Heart right ventricle (tissue), 16 donors: ENCODE results near the gene TPST2. TPM values are rescaled to one million over a fixed set of nuclear protein-coding genes. Genes with fewer than 3 reads are reported as not detected.

Experiments used
- ATAC-seq, 8 donors: fragments of 200-7000 bp; cut with Tn5 transposase; one replicate each; pipeline ENCODE4 v1.9.1; 2020; ENCODE audit warnings: mild to moderate bottlenecking in 8 of 8, moderate library complexity in 8 of 8, moderate number of reproducible peaks in 1 of 8
- DNase-seq, 2 donors: peaks; one replicate each; pipeline ENCODE4 v3.0.0-alpha.2; 2020
- H3K27ac ChIP-seq, 10 donors: fragments of 200-600 bp; sonication (generic) in 2 of 10; one replicate each; pipeline versions ENCODE4 v1.5.0 to v1.8.0; 2020 to 2022; ENCODE audit warnings: mild to moderate bottlenecking in 3 of 10
- H3K27me3 ChIP-seq, 7 donors: fragments of 200-600 bp; one replicate each; pipeline ENCODE4 v1.8.0; 2021 to 2022; ENCODE audit warnings: mild to moderate bottlenecking in 2 of 7
- H3K36me3 ChIP-seq, 9 donors: fragments of 200-600 bp; sonication (generic) in 1 of 9; one replicate each; pipeline versions ENCODE4 v1.5.0 to v1.8.0; 2020 to 2022; ENCODE audit warnings: mild to moderate bottlenecking in 2 of 9
- H3K4me1 ChIP-seq, 9 donors: fragments of 200-600 bp; sonication (generic) in 1 of 9; one replicate each; pipeline versions ENCODE4 v1.5.0 to v1.8.0; 2020 to 2022; ENCODE audit warnings: mild to moderate bottlenecking in 4 of 9
- H3K4me3 ChIP-seq, 10 donors: fragments of 200-600 bp; sonication (generic) in 2 of 10; one replicate each; pipeline versions ENCODE4 v1.5.0 to v1.8.0; 2020 to 2022; ENCODE audit warnings: mild to moderate bottlenecking in 7 of 10, moderate library complexity in 2 of 10
- H3K9me3 ChIP-seq, 11 donors: fragments of 200-600 bp in 10 of 11; sonication (generic) in 2 of 11; one replicate each; pipeline versions ENCODE4 v1.5.0 to v1.8.0; 2013 to 2022; ENCODE audit warnings: mild to moderate bottlenecking in 2 of 11, control low read depth in 1 of 11, moderate library complexity in 1 of 11
- CTCF ChIP-seq, 9 donors: fragments of 200-600 bp; sonication (generic) in 2 of 9; IDR thresholded peaks; one replicate each; pipeline versions ENCODE4 v1.5.0 to v1.8.0; 2021 to 2022; ENCODE audit warnings: antibody characterized with exemption in 9 of 9, mild to moderate bottlenecking in 5 of 9, moderate library complexity in 1 of 9
- WGBS, 2 donors: extraction: QIAGEN DNeasy Blood & Tissue Kit; methylation state at CpG; one replicate each; pipeline ENCODE4 v1.1.7; 2013; ENCODE audit warnings: inconsistent platforms in 1 of 2; 5-methylcytosine and 5-hydroxymethylcytosine counted together
- intact Hi-C, 10 donors: fragments of 100-400 bp; cut with DNase I; formaldehyde crosslinking; loops; one replicate each; pipeline versions ENCODE4 v1.11.1 to v1.14.2; 2022
- polyA plus RNA-seq, 2 donors: library from polyadenylated mRNA; stranded (reverse); fragments of 200-250 nt; gene quantifications; one replicate each; pipeline ENCODE4 v1.2.3, GENCODE V29; 2013
- total RNA-seq, 10 donors: library from RNA; stranded (reverse); fragmentation: NEBNext Ultra II Directional in 3 of 10; extraction: Animal tissue kit (Norgen Biotek cat#: 25700) in 3 of 10; gene quantifications; one replicate each; pipeline versions ENCODE4 v1.2.1 to v1.2.4, GENCODE V29; 2021 to 2023
- donor health status: Arrhythmogenic right ventricular cardiomyopathy.
- donor health status: ischemic (EF 13 %, LVEDD 7.1; RV severe dilation, severe dysfunction).
- donor health status: healthy with polysubstance abuse.
- donor health status: DM: no; HTN: yes; CAD: no.
- donor health status: DM: no; HTN: no; CAD: no.
- donor health status: ischemic (EF 25% LVEDD 6.9; RV normal size, moderate dysfunction).
- donor health status: ischemic (EF 25% LVEDD 5.7; RV mildly dilated, moderate dysfunction).
- donor health status: healthy.
- donor health status: DM: yes; HTN: yes; CAD: no.
- donor health status: Ischemic cardiomyopathy.
- donor health status: ischemic (EF 35%, LVEDD 5.7; RV mildly dilated, moderate dysfunction).
- donor health status: nonischemic (EF 11% LVEDD 7.7; RV severe dilation, severe dysfunction).
- donor health status: DM: yes; HTN: yes; CAD: no.
- donor health status: PGD.
- donor health status: ischemic (EF 29% LVEDD 5.4; RV normal size, mild dysfunction).
- donor health status: nonischemic (EF 23%, LVEDD 6.1; RV moderate dilation, normal function).

The TPST2 gene
- total and polyA plus RNA-seq, 12 donors, result 11.1 to 41.5 (median 21.7) TPM

DNA sequence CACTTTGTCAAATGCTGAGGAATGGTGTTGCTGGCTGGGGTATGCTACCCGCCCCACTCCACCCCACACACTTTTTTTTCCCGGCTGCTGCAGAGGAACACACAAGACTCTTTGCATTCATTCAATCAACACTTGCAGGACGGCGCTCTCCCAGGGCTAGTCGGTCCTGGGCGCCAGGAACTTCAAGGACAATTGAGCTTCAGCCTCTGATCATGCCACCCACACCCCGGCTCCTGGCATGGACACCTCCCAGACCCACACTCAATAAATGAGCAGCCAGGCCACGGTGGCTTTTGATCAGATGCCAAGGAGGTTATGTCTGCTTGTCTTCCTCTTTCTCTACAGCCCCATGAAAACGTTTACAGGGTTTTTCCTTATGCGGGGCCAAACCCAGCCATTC lies 19.8 kb downstream of the TPST2 start:
- H3K27me3 ChIP-seq, result no peaks in the 10 kb centered on the region
- peak overlapping the region in 4 of 10 donors; percentile 7 to 49 (median 15) for H3K27ac ChIP-seq
- no peak overlapping the region for H3K4me3 ChIP-seq
- intact Hi-C loops, result no loop called here
- ATAC-seq (peak in 4 of 8 donors; percentile 23 to 42 (median 30)), DNase-seq (no peak)
- WGBS, 2 donors, result 23 to 24% methylated on average over 10 of the region's 10 CpGs
- H3K36me3 ChIP-seq, result peaks cover 0 to 8% (median 0%) of the 10 kb centered on the region in 9 donors
- no peaks in the 10 kb centered on the region for H3K9me3 ChIP-seq
- no peak for TF ChIP-seq CTCF (IDR thresholded peaks at IDR 0.05)
- H3K4me1 ChIP-seq, result peaks cover 3 to 59% (median 36%) of the 10 kb centered on the region in 9 donors

DNA sequence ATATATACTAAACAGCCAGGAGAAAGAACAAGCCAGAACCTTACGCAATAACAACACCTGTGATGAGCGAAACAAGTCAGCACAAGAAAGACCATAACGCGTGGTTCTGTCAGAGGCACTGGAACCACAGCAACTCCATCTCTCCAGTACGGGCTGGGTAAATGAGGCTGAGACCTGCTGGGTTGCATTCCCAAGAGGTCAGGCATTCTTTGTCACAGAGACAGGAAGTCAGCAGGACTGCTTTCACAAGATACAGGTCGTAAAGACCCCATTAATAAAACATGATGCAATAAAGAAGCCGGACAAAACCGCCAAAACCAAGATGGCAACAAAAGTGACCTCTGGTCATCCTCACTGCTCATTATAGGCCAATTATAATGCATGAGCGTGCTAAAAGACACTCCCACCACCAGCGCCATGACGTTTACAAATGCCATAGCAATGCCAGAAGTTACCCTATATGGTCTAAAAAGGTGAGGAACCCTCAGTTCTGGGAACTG lies 21.7 kb downstream of the TPST2 start:
- Histone ChIP-seq H3K4me1 (peaks cover 3 to 59% (median 36%) of the 10 kb centered on the region in 9 donors), H3K27ac (peak overlapping the region in 2 of 10 donors; percentile 33 to 41), H3K9me3 (no peaks in the 10 kb centered on the region), H3K4me3 (no peak overlapping the region), H3K36me3 (peaks cover 0 to 14% (median 0%) of the 10 kb centered on the region in 9 donors), H3K27me3 (no peaks in the 10 kb centered on the region)
- intact Hi-C loops, result no loop called here
- ATAC-seq (peak in 3 of 8 donors; percentile 9 to 36 (median 30)), DNase-seq (no peak)
- TF ChIP-seq CTCF (IDR thresholded peaks at IDR 0.05), result no peak
- 61 to 68% methylated on average over 11 of the region's 11 CpGs for WGBS, 2 donors

DNA sequence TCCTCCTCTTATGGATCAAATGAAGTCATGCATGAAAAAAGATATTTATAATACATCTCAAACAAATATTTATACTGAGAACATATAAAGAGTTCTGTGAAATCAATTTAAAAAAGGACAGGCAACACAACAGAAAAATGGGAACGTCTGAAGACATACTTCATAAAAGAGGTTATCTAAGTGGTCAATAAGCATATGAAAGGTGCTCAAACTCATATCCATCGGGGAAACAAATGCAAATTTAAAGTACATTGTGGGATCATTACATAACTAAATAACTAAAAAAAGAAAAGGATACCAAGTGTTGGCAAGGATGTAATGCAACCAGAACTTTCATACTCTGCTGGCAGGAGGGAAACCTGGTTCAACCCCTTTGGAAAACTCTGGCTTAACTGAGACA lies 22.3 kb downstream of the TPST2 start:
- Histone ChIP-seq H3K36me3 (peaks cover 0 to 13% (median 0%) of the 10 kb centered on the region in 9 donors), H3K27me3 (no peaks in the 10 kb centered on the region), H3K4me1 (peaks cover 3 to 56% (median 36%) of the 10 kb centered on the region in 9 donors), H3K9me3 (no peaks in the 10 kb centered on the region), H3K27ac (peak overlapping the region in 2 of 10 donors; percentile 33 to 41), H3K4me3 (no peak overlapping the region)
- ATAC-seq (no peak), DNase-seq (no peak)
- intact Hi-C loops, result no loop called here
- no peak for TF ChIP-seq CTCF (IDR thresholded peaks at IDR 0.05)
- WGBS, 2 donors, result 51 to 57% methylated on average over 2 of the region's 2 CpGs

DNA sequence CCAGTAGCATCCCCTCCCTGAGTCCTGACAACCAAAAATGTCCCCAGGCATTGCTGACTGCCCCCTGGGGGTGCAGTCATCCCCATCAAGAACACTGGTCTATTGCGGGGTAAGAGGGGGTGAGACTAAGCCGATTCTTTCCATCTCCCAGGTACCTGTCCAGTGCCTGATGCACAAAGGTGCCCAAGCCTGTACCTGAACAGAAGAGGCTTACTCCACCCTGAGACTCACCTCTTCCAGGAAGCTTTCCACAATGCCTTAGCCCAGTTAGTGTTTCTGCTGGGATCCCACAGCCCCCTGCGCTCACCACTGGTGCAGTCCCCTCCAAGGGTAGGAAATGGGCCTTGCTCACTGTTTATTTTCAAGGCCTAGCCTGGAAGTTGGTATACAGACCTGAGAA lies 22.9 kb downstream of the TPST2 start:
- ATAC-seq, result no peak
- no peak for TF ChIP-seq CTCF (IDR thresholded peaks at IDR 0.05)
- peaks cover 3 to 60% (median 38%) of the 10 kb centered on the region in 9 donors for H3K4me1 ChIP-seq
- H3K27ac ChIP-seq, result peak overlapping the region in 1 of 10 donors; percentile 33
- no peak for DNase-seq
- H3K27me3 ChIP-seq, result no peaks in the 10 kb centered on the region
- no peaks in the 10 kb centered on the region for H3K9me3 ChIP-seq
- peaks cover 0 to 13% (median 0%) of the 10 kb centered on the region in 9 donors for H3K36me3 ChIP-seq
- WGBS, 2 donors, result 95 to 96% methylated on average over 3 of the region's 3 CpGs
- no peak overlapping the region for H3K4me3 ChIP-seq
- intact Hi-C loops, result no loop called here
